GM10266 (cell line): ENCODE data around the gene VIPR2.

Experiments
- DNase-seq: peaks from one replicate; pipeline ENCODE4 v3.0.0; 2012; ENCODE audit errors: extremely low spot score
- CTCF ChIP-seq: IDR thresholded peaks from 2 replicates; pipeline ENCODE4 v1.5.1; 2012; ENCODE audit warnings: mild to moderate bottlenecking, low read depth; ENCODE audit not compliant: control insufficient read depth, insufficient read depth; ENCODE audit errors: missing control alignments

VIPR2 gene

GRCh38 chr7:159121068-159121467 is 23.6 kb downstream of the VIPR2 start:
- no peak for DNase-seq
- TF ChIP-seq CTCF, result no peak

DNA sequence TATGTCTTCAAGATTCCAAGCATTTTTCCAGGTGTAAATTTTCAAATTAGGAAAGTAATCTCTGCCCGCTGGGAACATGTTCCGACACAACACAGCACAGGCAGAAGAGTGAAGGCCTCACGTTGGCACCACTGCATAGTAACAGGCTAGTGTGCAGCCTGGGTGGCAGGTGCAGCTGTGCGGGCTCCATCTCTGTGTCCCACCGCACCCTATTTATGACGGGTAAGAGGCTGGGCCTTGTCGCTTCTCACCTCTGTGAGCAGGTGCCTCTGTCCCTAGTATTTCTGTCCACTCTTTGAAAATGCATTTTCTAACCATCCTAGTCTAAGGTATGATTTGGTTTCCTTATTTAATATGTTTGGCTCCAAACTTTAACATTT is 24.1 kb downstream of the VIPR2 start:
- DNase-seq, result no peak
- TF ChIP-seq CTCF, result no peak

DNA sequence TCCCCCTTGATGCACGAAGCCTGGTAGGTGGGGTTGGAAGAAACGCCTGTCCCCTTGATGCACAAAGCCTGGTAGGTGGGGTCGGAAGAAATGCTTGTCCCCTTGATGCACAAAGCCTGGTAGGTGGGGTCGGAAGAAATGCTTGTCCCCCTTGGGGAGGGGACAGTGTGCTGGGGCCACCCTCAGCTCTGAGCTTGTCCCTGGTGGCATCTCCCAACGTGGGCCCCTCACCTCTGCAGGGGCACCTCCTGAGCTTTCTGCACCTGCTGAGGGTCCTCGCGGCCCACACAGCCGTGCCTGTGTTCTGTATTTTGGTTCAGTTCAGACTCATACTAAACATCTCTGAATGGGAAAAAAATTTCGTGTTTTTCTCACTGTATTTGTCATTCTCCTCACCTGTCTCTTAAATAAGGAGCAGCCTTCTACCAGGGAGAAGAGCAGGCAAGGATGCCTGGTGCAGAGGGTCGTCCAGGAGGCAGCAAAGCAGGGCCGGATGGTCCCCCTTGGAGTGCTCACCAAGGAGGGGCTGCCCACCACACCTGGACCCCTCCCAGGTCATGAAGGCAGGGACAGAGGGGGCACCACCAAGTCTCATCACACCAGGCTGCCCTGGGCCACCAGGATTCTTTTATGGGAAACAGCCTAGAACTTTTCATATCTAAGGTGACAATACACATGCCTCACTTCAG is 24.7 kb downstream of the VIPR2 start:
- no peak for DNase-seq
- TF ChIP-seq CTCF, result no peak

DNA sequence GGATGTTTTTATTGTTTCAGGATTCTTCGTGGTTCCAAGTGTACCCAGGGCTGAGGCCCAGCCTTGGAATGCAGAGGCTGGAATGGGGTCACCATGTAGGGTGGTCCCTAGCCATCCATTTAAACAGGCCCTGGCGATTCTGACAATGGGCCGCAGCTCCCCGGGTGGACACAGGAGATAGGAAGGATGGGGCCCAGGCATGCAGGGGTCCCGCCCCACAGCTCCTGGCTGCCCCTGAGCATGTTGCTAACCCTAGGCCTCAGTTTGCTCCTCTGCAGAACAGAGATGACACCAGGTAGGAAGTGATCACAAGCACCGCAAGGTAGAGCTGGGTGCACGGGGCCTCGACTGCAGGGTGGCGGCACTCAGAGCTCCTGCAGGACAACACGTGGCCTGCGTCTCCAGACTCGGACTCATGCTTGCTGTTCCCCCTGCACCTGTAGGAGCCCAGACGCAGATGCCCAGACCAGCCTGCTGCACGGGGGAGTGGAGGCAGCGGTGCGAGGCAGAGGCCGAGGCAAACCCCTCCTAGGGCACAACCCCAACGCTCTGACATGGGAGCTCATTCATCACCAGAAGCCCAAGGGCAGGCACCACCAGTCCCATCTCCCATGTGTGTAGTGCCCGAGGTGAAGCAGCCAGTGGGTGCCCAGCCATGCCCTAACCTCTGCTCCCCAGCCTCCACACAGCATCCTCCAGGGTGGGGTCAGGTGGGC is 25.5 kb downstream of the VIPR2 start:
- no peak for DNase-seq
- no peak for TF ChIP-seq CTCF

DNA sequence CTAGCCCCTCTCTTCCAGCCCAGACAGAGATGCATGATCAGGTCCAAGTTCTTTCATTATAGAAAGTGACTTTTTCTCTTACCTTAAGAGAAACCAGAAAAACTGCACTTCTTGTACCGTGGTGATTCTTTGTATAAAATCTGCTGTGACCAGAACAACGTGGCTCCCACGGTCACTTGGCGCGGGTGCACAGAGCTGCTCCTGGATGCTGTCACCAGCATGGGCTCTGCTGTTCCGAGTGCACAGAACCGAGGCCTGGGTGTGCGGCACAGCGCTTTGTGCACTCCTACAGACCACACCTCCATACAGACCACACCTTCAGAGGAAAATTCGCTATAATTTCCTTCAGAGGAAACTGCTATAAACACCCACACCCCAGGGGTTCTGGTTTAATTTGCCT is 26.0 kb downstream of the VIPR2 start:
- no peak for TF ChIP-seq CTCF
- no peak for DNase-seq

DNA sequence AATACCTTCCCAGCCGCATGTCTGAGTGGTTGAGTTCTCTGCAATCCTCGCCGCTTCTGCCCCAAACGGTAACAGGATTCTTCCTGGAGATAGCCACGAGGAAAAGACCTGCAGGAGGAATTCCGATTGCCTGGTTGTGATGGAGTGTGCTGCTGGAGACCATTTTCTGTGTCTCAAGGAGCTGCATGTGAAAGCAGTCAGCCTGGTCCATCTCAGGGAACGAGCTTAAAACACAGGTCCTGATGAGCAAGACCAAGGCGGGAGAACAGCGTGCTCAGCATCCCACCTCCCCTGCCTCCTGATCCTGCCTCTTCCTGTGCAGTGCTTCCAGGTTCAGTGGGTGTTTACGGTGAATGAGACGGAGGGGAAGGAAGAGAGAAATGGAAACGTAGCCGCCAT is 26.5 kb downstream of the VIPR2 start:
- no peak for DNase-seq
- TF ChIP-seq CTCF, result no peak
